ENCODE measurements around the gene KCNH2. TPM values are rescaled to one million over a fixed set of nuclear protein-coding genes. Genes with fewer than 3 reads are reported as not detected.

The KCNH2 gene
- total RNA-seq, 1 donor from 2014 or later = 1.9 TPM

DNA sequence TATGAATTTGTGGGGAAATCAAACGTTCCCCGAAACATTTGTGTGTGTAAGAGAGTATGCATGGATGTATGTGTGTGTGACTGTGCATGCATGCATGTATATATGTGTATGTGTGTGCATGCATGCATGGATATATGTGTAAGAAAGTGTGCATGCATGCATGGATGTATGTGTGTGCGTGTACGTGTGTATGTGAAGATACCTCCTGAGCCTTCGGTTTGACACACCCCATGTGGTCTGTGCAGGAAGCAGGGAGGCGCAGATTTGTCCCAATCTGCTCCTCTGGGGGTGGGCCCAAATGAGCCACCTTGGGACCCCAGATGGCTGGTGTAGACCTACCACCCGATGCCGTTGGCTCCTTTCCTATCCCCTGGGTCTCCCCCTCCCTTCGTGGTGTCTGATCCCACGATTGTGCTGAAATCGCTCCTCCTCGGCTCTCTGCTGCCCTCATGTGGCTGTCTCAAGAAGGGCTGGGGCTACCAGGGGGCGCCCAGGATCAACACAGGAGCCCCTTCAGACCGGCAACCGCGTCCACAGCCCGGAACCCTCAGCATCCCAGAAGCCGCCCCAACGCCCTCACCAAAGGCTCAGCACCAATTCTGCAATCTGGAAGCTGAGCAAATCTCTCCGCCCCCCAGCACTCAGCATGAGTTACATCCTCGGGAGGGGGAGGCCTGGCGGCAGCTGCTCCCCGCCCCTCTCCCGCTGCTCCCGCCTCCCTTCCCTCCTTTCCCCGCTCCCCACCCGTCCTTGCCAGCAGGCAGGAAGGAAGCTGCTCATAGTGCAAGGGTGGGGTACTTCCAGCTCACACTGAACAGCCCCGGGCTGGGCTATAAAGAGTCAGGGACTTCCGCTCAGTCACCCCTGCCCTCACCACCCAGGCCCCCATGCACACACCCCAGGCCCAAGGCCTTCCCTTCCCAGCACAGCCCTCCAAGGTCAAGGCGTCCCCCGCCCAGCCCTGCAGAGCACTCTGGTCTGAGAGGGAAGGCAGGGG, 10.4 kb upstream of the KCNH2 start:
- DNase-seq (ENCODE audit: low read depth) = no peak
- no peak overlapping the region for H3K4me3 ChIP-seq (ENCODE audit: low read depth, low read length)
- TF ChIP-seq, protein P1, sequence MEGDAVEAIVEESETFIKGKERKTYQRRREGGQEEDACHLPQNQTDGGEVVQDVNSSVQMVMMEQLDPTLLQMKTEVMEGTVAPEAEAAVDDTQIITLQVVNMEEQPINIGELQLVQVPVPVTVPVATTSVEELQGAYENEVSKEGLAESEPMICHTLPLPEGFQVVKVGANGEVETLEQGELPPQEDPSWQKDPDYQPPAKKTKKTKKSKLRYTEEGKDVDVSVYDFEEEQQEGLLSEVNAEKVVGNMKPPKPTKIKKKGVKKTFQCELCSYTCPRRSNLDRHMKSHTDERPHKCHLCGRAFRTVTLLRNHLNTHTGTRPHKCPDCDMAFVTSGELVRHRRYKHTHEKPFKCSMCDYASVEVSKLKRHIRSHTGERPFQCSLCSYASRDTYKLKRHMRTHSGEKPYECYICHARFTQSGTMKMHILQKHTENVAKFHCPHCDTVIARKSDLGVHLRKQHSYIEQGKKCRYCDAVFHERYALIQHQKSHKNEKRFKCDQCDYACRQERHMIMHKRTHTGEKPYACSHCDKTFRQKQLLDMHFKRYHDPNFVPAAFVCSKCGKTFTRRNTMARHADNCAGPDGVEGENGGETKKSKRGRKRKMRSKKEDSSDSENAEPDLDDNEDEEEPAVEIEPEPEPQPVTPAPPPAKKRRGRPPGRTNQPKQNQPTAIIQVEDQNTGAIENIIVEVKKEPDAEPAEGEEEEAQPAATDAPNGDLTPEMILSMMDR (conservative IDR thresholded peaks at IDR 0.05; ENCODE audit: low read depth, low read length) = peak; percentile 80

DNA sequence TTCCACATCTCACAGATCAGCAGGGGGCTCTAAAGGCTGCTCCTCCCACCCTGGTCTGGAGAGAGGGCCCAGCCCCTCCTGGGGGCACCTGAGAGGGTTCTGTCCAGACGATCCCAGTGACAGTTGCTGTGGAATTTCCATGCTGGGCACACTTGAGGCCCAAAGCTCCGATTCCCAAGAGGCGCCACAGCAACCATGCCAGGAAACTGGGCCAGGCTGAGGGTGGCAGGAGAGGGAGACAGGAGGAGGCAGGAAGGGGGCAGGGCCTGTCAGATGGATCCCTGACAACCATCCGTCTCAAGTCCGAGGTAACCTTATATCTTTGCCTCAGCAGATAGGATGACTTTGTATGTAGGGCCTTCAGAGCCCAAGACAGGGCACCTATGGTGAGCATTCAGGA, 8.4 kb upstream of the KCNH2 start:
- TF ChIP-seq, protein P1 (conservative IDR thresholded peaks at IDR 0.05; ENCODE audit: low read depth, low read length) = no peak
- DNase-seq (ENCODE audit: low read depth) = no peak
- H3K4me3 ChIP-seq (ENCODE audit: low read depth, low read length) = no peak overlapping the region

DNA sequence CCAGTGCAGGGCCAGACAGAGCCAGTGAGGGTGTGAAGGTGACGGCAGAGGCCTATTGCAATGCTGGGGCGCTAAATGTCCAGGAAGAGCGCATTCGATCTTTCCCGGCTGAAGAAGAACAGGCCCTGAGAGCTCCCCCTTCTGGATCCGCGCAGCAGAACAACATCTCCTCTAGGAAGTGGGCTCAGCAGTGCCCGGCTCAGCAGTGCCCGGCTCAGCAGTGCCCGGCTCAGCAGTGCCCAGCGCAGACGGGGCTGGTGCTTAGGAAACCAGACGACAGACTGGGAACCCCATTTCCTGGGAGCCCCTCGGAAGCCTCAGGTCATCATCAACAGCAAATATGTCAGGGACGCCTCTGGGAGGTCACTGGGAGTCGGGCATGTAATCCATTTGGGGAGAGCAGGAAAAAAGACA, 8.0 kb upstream of the KCNH2 start:
- no peak for DNase-seq (ENCODE audit: low read depth)
- TF ChIP-seq, protein P1 (conservative IDR thresholded peaks at IDR 0.05; ENCODE audit: low read depth, low read length) = peak; percentile 79
- H3K4me3 ChIP-seq (ENCODE audit: low read depth, low read length) = no peak overlapping the region

DNA sequence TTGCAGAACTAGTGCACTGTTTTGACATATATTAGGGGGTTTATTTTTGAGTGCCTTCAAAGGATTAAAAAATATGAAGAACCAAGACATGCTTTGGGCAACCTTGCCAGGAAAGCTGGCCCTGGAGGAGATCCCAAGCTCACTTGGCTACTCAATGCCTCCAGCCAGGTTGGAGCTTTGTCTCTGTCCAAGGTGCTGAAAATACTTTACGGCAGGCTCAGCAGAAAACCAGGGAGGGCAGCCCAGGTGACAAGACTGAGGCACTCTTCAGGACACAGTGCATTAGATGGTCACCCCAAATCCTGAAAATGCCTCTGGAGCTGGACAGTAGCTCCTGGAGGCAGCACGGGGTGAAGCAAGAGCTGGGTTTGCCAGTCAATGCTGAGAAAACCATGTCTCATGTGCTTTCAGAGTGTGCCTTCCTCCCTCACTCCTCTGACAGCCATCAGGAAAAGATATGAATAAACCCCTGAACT, 5.8 kb upstream of the KCNH2 start:
- TF ChIP-seq, protein P1 (conservative IDR thresholded peaks at IDR 0.05; ENCODE audit: low read depth, low read length) = no peak
- DNase-seq (ENCODE audit: low read depth) = no peak
- no peak overlapping the region for H3K4me3 ChIP-seq (ENCODE audit: low read depth, low read length)

DNA sequence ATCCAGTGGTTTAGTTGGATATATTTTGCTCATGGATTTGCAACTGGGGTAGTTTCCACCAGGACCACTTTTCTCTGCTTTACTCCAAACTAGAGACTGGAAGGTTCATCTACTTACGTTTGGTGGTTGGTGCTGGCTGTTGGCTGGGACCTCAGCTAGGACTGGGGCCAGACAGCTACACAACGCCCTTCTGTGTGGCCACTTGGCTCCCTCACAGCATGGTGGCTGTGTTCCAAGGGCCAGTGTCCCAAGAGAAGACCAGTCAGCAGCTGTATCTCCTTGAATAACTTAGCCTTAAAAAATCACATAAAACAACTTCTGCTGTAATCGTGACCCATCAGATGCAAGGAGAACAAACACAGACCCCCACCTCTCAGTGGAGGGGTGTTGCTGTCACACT, 4.2 kb upstream of the KCNH2 start:
- H3K4me3 ChIP-seq (ENCODE audit: low read depth, low read length) = no peak overlapping the region
- no peak for DNase-seq (ENCODE audit: low read depth)
- TF ChIP-seq, protein P1 (conservative IDR thresholded peaks at IDR 0.05; ENCODE audit: low read depth, low read length) = no peak

DNA sequence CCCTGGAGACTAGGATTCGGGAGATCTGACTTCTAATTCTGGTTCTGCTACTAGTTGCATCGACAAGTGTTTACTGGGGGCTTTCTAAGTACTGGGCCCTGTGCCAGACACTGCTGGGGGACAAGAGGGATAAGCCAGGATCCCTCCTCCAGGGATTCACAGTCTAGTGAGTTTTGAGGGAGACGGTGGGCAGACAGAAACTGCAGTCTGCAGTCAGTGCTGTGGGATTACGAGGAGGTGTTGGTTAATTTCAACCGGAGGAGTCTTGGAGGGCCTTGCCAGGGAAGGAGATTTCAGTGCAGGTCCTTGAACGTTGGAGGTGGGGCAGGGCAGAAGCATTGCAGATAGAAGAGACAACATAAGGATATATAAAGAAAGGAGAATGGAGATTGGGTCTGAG, 3.5 kb upstream of the KCNH2 start:
- DNase-seq (ENCODE audit: low read depth) = no peak
- no peak overlapping the region for H3K4me3 ChIP-seq (ENCODE audit: low read depth, low read length)
- TF ChIP-seq, protein P1 (conservative IDR thresholded peaks at IDR 0.05; ENCODE audit: low read depth, low read length) = no peak
